ENCODE measurements around the gene KLHL29.

Gene KLHL29

GRCh38 chr2:23484275-23484674 is 99.3 kb downstream of the KLHL29 start:
- peaks cover 11% of the 10 kb centered on the region for H3K27me3 ChIP-seq (ENCODE audit: insufficient read depth, poor library complexity, severe bottlenecking)
- no peak for DNase-seq (ENCODE audit: low read depth in 1 of 2, low spot score in 1 of 2)
- no peak overlapping the region for H3K27ac ChIP-seq (replicated peaks)
- TF ChIP-seq POLR2AphosphoS5 (IDR thresholded peaks at IDR 0.05; ENCODE audit: low read depth) = no peak
- TF ChIP-seq CTCF (IDR thresholded peaks at IDR 0.05; ENCODE audit: insufficient read depth, low read length) = no peak
- no peak for TF ChIP-seq SPI1 (IDR thresholded peaks at IDR 0.05; ENCODE audit: borderline replicate concordance, low read depth)
- no peak for TF ChIP-seq GABPA (IDR thresholded peaks at IDR 0.05; ENCODE audit: low read depth)
- no peak for TF ChIP-seq REST (IDR thresholded peaks at IDR 0.05; ENCODE audit: insufficient replicate concordance, low read depth)
- no peak overlapping the region for H3K4me3 ChIP-seq (replicated peaks; ENCODE audit: insufficient read depth, low read length)

GRCh38 chr2:23484767-23485166 is 99.8 kb downstream of the KLHL29 start:
- no peak overlapping the region for H3K4me3 ChIP-seq (replicated peaks; ENCODE audit: insufficient read depth, low read length)
- H3K27me3 ChIP-seq (ENCODE audit: insufficient read depth, poor library complexity, severe bottlenecking) = peaks cover 15% of the 10 kb centered on the region
- TF ChIP-seq GABPA (IDR thresholded peaks at IDR 0.05; ENCODE audit: low read depth) (no peak), CTCF (IDR thresholded peaks at IDR 0.05; ENCODE audit: insufficient read depth, low read length) (no peak), REST (IDR thresholded peaks at IDR 0.05; ENCODE audit: insufficient replicate concordance, low read depth) (no peak), SPI1 (IDR thresholded peaks at IDR 0.05; ENCODE audit: borderline replicate concordance, low read depth) (no peak), POLR2AphosphoS5 (IDR thresholded peaks at IDR 0.05; ENCODE audit: low read depth) (no peak)
- no peak for DNase-seq (ENCODE audit: low read depth in 1 of 2, low spot score in 1 of 2)
- H3K27ac ChIP-seq (replicated peaks) = no peak overlapping the region

GRCh38 chr2:23485261-23485660 is 100.3 kb downstream of the KLHL29 start:
- H3K27ac ChIP-seq (replicated peaks) = no peak overlapping the region
- TF ChIP-seq CTCF (IDR thresholded peaks at IDR 0.05; ENCODE audit: insufficient read depth, low read length) (no peak), GABPA (IDR thresholded peaks at IDR 0.05; ENCODE audit: low read depth) (no peak), POLR2AphosphoS5 (IDR thresholded peaks at IDR 0.05; ENCODE audit: low read depth) (no peak), SPI1 (IDR thresholded peaks at IDR 0.05; ENCODE audit: borderline replicate concordance, low read depth) (no peak), REST (IDR thresholded peaks at IDR 0.05; ENCODE audit: insufficient replicate concordance, low read depth) (no peak)
- H3K4me3 ChIP-seq (replicated peaks; ENCODE audit: insufficient read depth, low read length) = no peak overlapping the region
- DNase-seq (ENCODE audit: low read depth in 1 of 2, low spot score in 1 of 2) = no peak
- peaks cover 14% of the 10 kb centered on the region for H3K27me3 ChIP-seq (ENCODE audit: insufficient read depth, poor library complexity, severe bottlenecking)

Measured in HL-60 (cell line).